Measurements from ENCODE around the gene UGT1A8.

DNA sequence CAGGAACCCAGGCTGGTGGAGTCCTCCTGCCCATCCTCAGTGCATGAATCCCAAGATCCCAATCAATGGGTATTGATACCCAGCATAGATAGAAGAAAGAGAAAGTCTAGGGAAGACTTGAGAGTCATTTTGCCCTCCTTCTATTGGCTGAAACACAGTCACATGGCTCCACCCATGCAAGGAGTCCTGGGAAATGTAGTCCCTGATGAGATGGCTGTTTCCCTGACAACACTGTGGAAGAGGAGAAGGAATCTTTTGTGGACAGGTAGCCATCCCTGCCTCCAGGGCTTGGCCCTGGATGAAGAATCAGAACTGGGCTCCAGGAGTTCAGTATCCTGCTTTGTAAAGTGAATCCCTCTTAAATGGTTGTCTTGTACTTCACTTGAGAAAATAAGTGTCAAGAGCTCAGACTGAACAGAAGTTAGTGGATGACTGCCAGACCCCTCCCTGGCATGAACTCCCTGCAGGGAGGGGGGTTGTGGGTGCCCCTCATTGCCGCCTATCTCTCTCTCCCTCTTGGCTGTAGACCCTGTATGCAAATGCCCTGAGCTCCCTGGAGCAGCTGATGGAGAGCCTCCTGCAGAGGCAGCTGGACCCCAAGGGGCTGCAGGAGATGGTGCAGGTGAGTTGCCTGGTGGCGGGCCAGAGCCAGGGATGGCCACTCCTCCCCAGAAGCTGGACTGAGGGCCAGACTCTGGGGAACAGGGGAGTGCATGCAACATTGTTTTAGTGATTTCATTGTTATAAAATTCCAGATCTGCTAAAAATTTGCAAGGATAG is 196.8 kb downstream of the UGT1A8 start:
- no peak for TF ChIP-seq CEBPB (tag; IDR thresholded peaks at IDR 0.05)
- no peak for TF ChIP-seq ZNF551 (CRISPR knock-in tag; IDR thresholded peaks at IDR 0.05)
- TF ChIP-seq KHSRP (IDR thresholded peaks at IDR 0.05) = no peak
